Neutrophil (primary cell): ENCODE results near the gene CDR2.

ENCODE experiments used
- H3K27ac ChIP-seq: fragments of 200-600 bp; sonication (generic); 2 replicates; pipeline ENCODE4 v1.5.1; 2016; ENCODE audit warnings: mild to moderate bottlenecking, moderate library complexity
- H3K27me3 ChIP-seq: fragments of 200-600 bp; sonication (generic); 2 replicates; pipeline ENCODE4 v1.6.0; 2016; ENCODE audit warnings: mild to moderate bottlenecking
- H3K36me3 ChIP-seq: fragments of 200-600 bp; sonication (generic); 2 replicates; pipeline ENCODE4 v1.5.1; 2017
- H3K4me1 ChIP-seq, 2 experiments: fragments of 200-600 bp in 1 of 2; sonication (generic) in 1 of 2; 1 replicate in 1 of 2; 2 replicates in 1 of 2; pipeline versions ENCODE4 v1.5.1 to v1.6.1; 2013 to 2016; ENCODE audit warnings: low read depth in 1 of 2, low read length in 1 of 2, mild to moderate bottlenecking in 1 of 2, moderate library complexity in 1 of 2; ENCODE audit not compliant: control insufficient read depth in 1 of 2, insufficient read depth in 1 of 2
- H3K4me3 ChIP-seq, 2 experiments: fragments of 200-600 bp in 1 of 2; sonication (generic) in 1 of 2; 1 replicate in 1 of 2; 2 replicates in 1 of 2; pipeline ENCODE4 v1.5.1; 2013 to 2016; ENCODE audit warnings: low read depth in 1 of 2, low read length in 1 of 2, mild to moderate bottlenecking in 1 of 2, moderate library complexity in 1 of 2
- H3K9me3 ChIP-seq: fragments of 200-600 bp; sonication (generic); 2 replicates; pipeline ENCODE4 v1.5.1; 2016
- CTCF ChIP-seq: fragments of 200-600 bp; sonication (generic); IDR thresholded peaks from 2 replicates; pipeline ENCODE4 v1.5.1; 2016; ENCODE audit warnings: antibody characterized with exemption

CDR2 gene

GRCh38 chr16:22296225-22297113 is 78.0 kb downstream of the CDR2 start:
- no peak for TF ChIP-seq CTCF
- Histone ChIP-seq H3K4me3 (peak overlapping the region; percentile 74 to 89), H3K27me3 (no peaks in the 10 kb centered on the region), H3K36me3 (no peaks in the 10 kb centered on the region), H3K27ac (peak overlapping the region; percentile 77), H3K9me3 (no peaks in the 10 kb centered on the region), H3K4me1 (peaks cover 20 to 23% of the 10 kb centered on the region in 2 experiments)
